Prostate gland (tissue), 2 donors: ENCODE measurements around the gene CNOT6L. TPM values are rescaled to one million over a fixed set of nuclear protein-coding genes. Genes with fewer than 3 reads are reported as not detected.

ENCODE experiments used
- DNase-seq: peaks from one replicate; pipeline ENCODE4 v3.0.0-alpha.2; 2019; ENCODE audit warnings: low spot score
- H3K27ac ChIP-seq, 2 donors: fragments of 200-600 bp; sonication (generic); 2 replicates each; pipeline ENCODE4 v1.5.1; 2017 to 2019
- H3K27me3 ChIP-seq: fragments of 200-600 bp; sonication (generic); replicated peaks from 2 replicates; pipeline ENCODE4 v1.5.1; 2019; ENCODE audit not compliant: insufficient read depth
- H3K36me3 ChIP-seq, 2 donors: fragments of 200-600 bp; sonication (generic); 1 replicate in 1 of 2; 2 replicates in 1 of 2; pipeline versions ENCODE4 v1.5.1 to v1.8.1; 2017 to 2019
- H3K4me1 ChIP-seq: fragments of 200-600 bp; sonication (generic); replicated peaks from 2 replicates; pipeline ENCODE4 v1.5.1; 2019
- H3K4me3 ChIP-seq, 2 donors: fragments of 200-600 bp; sonication (generic); 2 replicates each; pipeline ENCODE4 v1.5.1; 2017 to 2019
- H3K9me3 ChIP-seq: fragments of 200-600 bp; sonication (generic); 2 replicates; pipeline ENCODE4 v1.5.1; 2017
- CTCF ChIP-seq, 4 experiments: fragments of 200-600 bp in 2 of 4; fragments of 450-650 bp in 2 of 4; sonication (generic) in 2 of 4; IDR thresholded peaks; 1 replicate in 3 of 4; 2 replicates in 1 of 4; pipeline ENCODE4 v1.5.1; 2016 to 2019; ENCODE audit warnings: antibody characterized with exemption in 4 of 4, mild to moderate bottlenecking in 2 of 4, moderate library complexity in 2 of 4
- POLR2A ChIP-seq: fragments of 450-650 bp; IDR thresholded peaks from one replicate; pipeline ENCODE4 v1.6.1; 2016; ENCODE audit warnings: antibody characterized with exemption, mild to moderate bottlenecking
- POLR2AphosphoS5 ChIP-seq: sonication (generic); formaldehyde crosslinking; IDR thresholded peaks from one replicate; pipeline ENCODE4 v1.6.1; 2017; ENCODE audit warnings: antibody characterized with exemption
- WGBS: methylation state at CpG from one replicate; pipeline ENCODE4 v1.1.5; 2018; 5-methylcytosine and 5-hydroxymethylcytosine counted together
- intact Hi-C: fragments of 100-400 bp; cut with DNase I; formaldehyde crosslinking; loops from one replicate; pipeline ENCODE4 v1.14.2; 2022
- total RNA-seq, 2 donors: library from RNA; depleted of rRNA; stranded (reverse); fragments of >200 nt; gene quantifications; one replicate each; pipeline ENCODE4 v1.1.0, GENCODE V29; 2016

Gene CNOT6L
- total RNA-seq, 2 donors from 2014 or later = 27.7 to 36.6 TPM

- no peak overlapping the region for H3K4me3 ChIP-seq
- H3K36me3 ChIP-seq = no peaks in the 10 kb centered on the region
- TF ChIP-seq POLR2A (no peak), CTCF (IDR thresholded peaks at IDR 0.05) (no peak), POLR2AphosphoS5 (no peak)
- no peaks in the 10 kb centered on the region for H3K9me3 ChIP-seq
- H3K27me3 ChIP-seq = no peaks in the 10 kb centered on the region
- no peak for DNase-seq
- WGBS = 48% methylated on average over 1 of the region's 1 CpG
- H3K4me1 ChIP-seq = no peaks in the 10 kb centered on the region
- H3K27ac ChIP-seq = no peak overlapping the region
- intact Hi-C loops = no loop called here
Observed at GRCh38 chr4:77713884-77714283, 105.3 kb downstream of the CNOT6L start.

- TF ChIP-seq POLR2A (no peak), POLR2AphosphoS5 (no peak), CTCF (IDR thresholded peaks at IDR 0.05) (no peak)
Observed at GRCh38 chr4:77712675-77713074, 106.5 kb downstream of the CNOT6L start.

GRCh38 chr4:77711469-77711868 lies 107.7 kb downstream of the CNOT6L start:
- Histone ChIP-seq H3K27me3 (no peaks in the 10 kb centered on the region), H3K4me3 (no peak overlapping the region), H3K36me3 (no peaks in the 10 kb centered on the region), H3K4me1 (no peaks in the 10 kb centered on the region), H3K9me3 (no peaks in the 10 kb centered on the region), H3K27ac (no peak overlapping the region)
- DNase-seq = no peak
- intact Hi-C loops = no loop called here
- WGBS = 68% methylated on average over 1 of the region's 1 CpG
- no peak for TF ChIP-seq POLR2A
- no peak for TF ChIP-seq CTCF (IDR thresholded peaks at IDR 0.05)

More at GRCh38 chr4:77712675-77713074, 106.5 kb downstream of the CNOT6L start:
- intact Hi-C loops = no loop called here
- 97% methylated on average over 1 of the region's 1 CpG for WGBS
- no peaks in the 10 kb centered on the region for H3K27me3 ChIP-seq
- DNase-seq = no peak
- H3K4me1 ChIP-seq = no peaks in the 10 kb centered on the region
- H3K27ac ChIP-seq = no peak overlapping the region
- no peaks in the 10 kb centered on the region for H3K36me3 ChIP-seq
- H3K9me3 ChIP-seq = no peaks in the 10 kb centered on the region
- no peak overlapping the region for H3K4me3 ChIP-seq

- no peak for DNase-seq
- H3K27me3 ChIP-seq = no peaks in the 10 kb centered on the region
- TF ChIP-seq CTCF (IDR thresholded peaks at IDR 0.05) (no peak), POLR2AphosphoS5 (no peak), POLR2A (no peak)
- H3K27ac ChIP-seq = no peak overlapping the region
- WGBS = 100% methylated on average over 1 of the region's 1 CpG
- H3K9me3 ChIP-seq = no peaks in the 10 kb centered on the region
- no peaks in the 10 kb centered on the region for H3K4me1 ChIP-seq
- H3K4me3 ChIP-seq = no peak overlapping the region
- no peaks in the 10 kb centered on the region for H3K36me3 ChIP-seq
- intact Hi-C loops = no loop called here
Observed at GRCh38 chr4:77710684-77711083, 108.5 kb downstream of the CNOT6L start.

- no peak for TF ChIP-seq POLR2A
- no peak for TF ChIP-seq CTCF (IDR thresholded peaks at IDR 0.05)
- TF ChIP-seq POLR2AphosphoS5 = no peak
- DNase-seq = no peak
- no peaks in the 10 kb centered on the region for H3K9me3 ChIP-seq
- intact Hi-C loops = no loop called here
- WGBS = 86% methylated on average over 1 of the region's 1 CpG
- no peaks in the 10 kb centered on the region for H3K36me3 ChIP-seq
- H3K27me3 ChIP-seq = no peaks in the 10 kb centered on the region
- no peaks in the 10 kb centered on the region for H3K4me1 ChIP-seq
- H3K4me3 ChIP-seq = no peak overlapping the region
- H3K27ac ChIP-seq = no peak overlapping the region
Observed at GRCh38 chr4:77710059-77710458, 109.1 kb downstream of the CNOT6L start.
